Measurements from ENCODE around the gene ITGB1BP1.

GRCh38 chr2:9373476-9373875 lies 49.9 kb downstream of the ITGB1BP1 start:
- no peak for TF ChIP-seq E2F5 (CRISPR knock-in tag; conservative IDR thresholded peaks at IDR 0.05)
- TF ChIP-seq MAX (IDR thresholded peaks at IDR 0.05) = no peak
- no peak for TF ChIP-seq MAFK (conservative IDR thresholded peaks at IDR 0.05 in 1 of 2, IDR thresholded peaks at IDR 0.05 in 1 of 2; ENCODE audit: low read length in 2 of 2)
- no peak for TF ChIP-seq CTCF (CRISPR knock-in tag; IDR thresholded peaks at IDR 0.05)
- TF ChIP-seq CREB3 (CRISPR knock-in tag; IDR thresholded peaks at IDR 0.05) = no peak
- no peak for TF ChIP-seq SRF (IDR thresholded peaks at IDR 0.05; ENCODE audit: low read depth, low read length)
- TF ChIP-seq KDM5A (IDR thresholded peaks at IDR 0.05; ENCODE audit: borderline replicate concordance, low read length) = no peak
- TF ChIP-seq CHD4 (IDR thresholded peaks at IDR 0.05; ENCODE audit: borderline replicate concordance, low read length) = no peak
- TF ChIP-seq UBTF (CRISPR knock-in tag; IDR thresholded peaks at IDR 0.05) = no peak
- no peak for TF ChIP-seq ZNF619 (CRISPR knock-in tag; IDR thresholded peaks at IDR 0.05)
- TF ChIP-seq ZNF674 (CRISPR knock-in tag; IDR thresholded peaks at IDR 0.05; ENCODE audit: low read depth) = no peak
- TF ChIP-seq EZH2 (conservative IDR thresholded peaks at IDR 0.05; ENCODE audit: low read depth, low read length) = no peak
- no peak for TF ChIP-seq ZNF251 (CRISPR knock-in tag; IDR thresholded peaks at IDR 0.05)
- TF ChIP-seq YY1 (IDR thresholded peaks at IDR 0.05; ENCODE audit: insufficient read depth, insufficient replicate concordance, low read depth, low read length) = no peak

Measured in HepG2 (cell line).